Trophoblast cell (in vitro differentiated cells and primary cell): ENCODE results near the gene SLC66A2.

Experiments
- DNase-seq, 2 donors: peaks; one replicate each; pipeline ENCODE4 v3.0.0-alpha.2; 2016
- H2AFZ ChIP-seq: 2 replicates; pipeline ENCODE4 v1.6.1; 2013; ENCODE audit warnings: low read length, moderate library complexity, mild to moderate bottlenecking; ENCODE audit not compliant: insufficient read depth, poor library complexity
- H2AK5ac ChIP-seq: 2 replicates; pipeline ENCODE4 v1.6.1; 2013; ENCODE audit warnings: mild to moderate bottlenecking, low read length
- H2BK120ac ChIP-seq: 2 replicates; pipeline ENCODE4 v1.6.1; 2013; ENCODE audit warnings: low read length, mild to moderate bottlenecking, moderate library complexity; ENCODE audit not compliant: insufficient read depth, poor library complexity
- H2BK12ac ChIP-seq: 2 replicates; pipeline ENCODE4 v1.6.1; 2013; ENCODE audit warnings: mild to moderate bottlenecking, low read length, moderate library complexity
- H2BK5ac ChIP-seq: 2 replicates; pipeline ENCODE4 v1.6.1; 2013; ENCODE audit warnings: low read length, low read depth, moderate library complexity, mild to moderate bottlenecking; ENCODE audit not compliant: poor library complexity
- H3K14ac ChIP-seq: 2 replicates; pipeline ENCODE4 v1.6.1; 2013; ENCODE audit warnings: mild to moderate bottlenecking, low read length
- H3K18ac ChIP-seq: 2 replicates; pipeline ENCODE4 v1.6.1; 2013; ENCODE audit warnings: mild to moderate bottlenecking, low read length
- H3K23ac ChIP-seq: 2 replicates; pipeline ENCODE4 v1.6.1; 2013; ENCODE audit warnings: low read length
- H3K27ac ChIP-seq: 2 replicates; pipeline ENCODE4 v1.5.1; 2013; ENCODE audit warnings: low read depth, mild to moderate bottlenecking, inconsistent platforms, low read length, moderate library complexity
- H3K27me3 ChIP-seq: 2 replicates; pipeline ENCODE4 v1.6.1; 2013; ENCODE audit warnings: inconsistent platforms, mild to moderate bottlenecking, low read length, moderate library complexity; ENCODE audit not compliant: insufficient read depth
- H3K36me3 ChIP-seq, 2 experiments: 1 replicate in 1 of 2; 2 replicates in 1 of 2; pipeline ENCODE4 v1.6.1; 2013; ENCODE audit warnings: low read length in 2 of 2, mild to moderate bottlenecking in 2 of 2, moderate library complexity in 1 of 2; ENCODE audit not compliant: insufficient read depth in 2 of 2, control insufficient read depth in 1 of 2
- H3K4ac ChIP-seq: 2 replicates; pipeline ENCODE4 v1.6.1; 2013; ENCODE audit warnings: low read depth, mild to moderate bottlenecking, low read length, moderate library complexity
- H3K4me1 ChIP-seq, 2 experiments: 1 replicate in 1 of 2; 2 replicates in 1 of 2; pipeline ENCODE4 v1.6.1; 2013; ENCODE audit warnings: low read length in 2 of 2, mild to moderate bottlenecking in 2 of 2, moderate library complexity in 1 of 2; ENCODE audit not compliant: insufficient read depth in 2 of 2, control insufficient read depth in 1 of 2
- H3K4me2 ChIP-seq: 2 replicates; pipeline ENCODE4 v1.6.1; 2013; ENCODE audit warnings: inconsistent platforms, mild to moderate bottlenecking, low read length, moderate library complexity
- H3K4me3 ChIP-seq: 2 replicates; pipeline ENCODE4 v1.5.1; 2013; ENCODE audit warnings: mild to moderate bottlenecking, low read depth, low read length, inconsistent platforms
- H3K79me1 ChIP-seq: one replicate; pipeline ENCODE4 v1.6.1; 2013; ENCODE audit warnings: low read length
- H3K79me2 ChIP-seq: 2 replicates; pipeline ENCODE4 v1.6.1; 2013; ENCODE audit warnings: low read length, mild to moderate bottlenecking; ENCODE audit not compliant: control insufficient read depth, insufficient read depth, poor library complexity
- H3K9ac ChIP-seq: 2 replicates; pipeline ENCODE4 v1.6.1; 2013; ENCODE audit warnings: mild to moderate bottlenecking, low read length
- H3K9me3 ChIP-seq: 2 replicates; pipeline ENCODE4 v1.6.1; 2013; ENCODE audit warnings: low read depth, mild to moderate bottlenecking, control low read depth, inconsistent platforms, low read length; ENCODE audit not compliant: insufficient read depth
- H4K12ac ChIP-seq: 2 replicates; pipeline ENCODE4 v1.6.1; 2013; ENCODE audit warnings: low read depth, mild to moderate bottlenecking, low read length, moderate library complexity
- H4K8ac ChIP-seq: 2 replicates; pipeline ENCODE4 v1.6.1; 2013; ENCODE audit warnings: low read depth, mild to moderate bottlenecking, low read length, moderate library complexity
- H4K91ac ChIP-seq: one replicate; pipeline ENCODE4 v1.6.1; 2013; ENCODE audit warnings: low read depth, mild to moderate bottlenecking, low read length, moderate library complexity
- WGBS: extraction: QIAGEN DNeasy Blood & Tissue Kit; methylation state at CpG from one replicate; pipeline ENCODE4 v1.1.7; 2013; ENCODE audit warnings: missing lambda C conversion rate; ENCODE audit not compliant: insufficient read length, insufficient coverage; ENCODE audit errors: extremely low coverage; 5-methylcytosine and 5-hydroxymethylcytosine counted together

The SLC66A2 gene

DNA sequence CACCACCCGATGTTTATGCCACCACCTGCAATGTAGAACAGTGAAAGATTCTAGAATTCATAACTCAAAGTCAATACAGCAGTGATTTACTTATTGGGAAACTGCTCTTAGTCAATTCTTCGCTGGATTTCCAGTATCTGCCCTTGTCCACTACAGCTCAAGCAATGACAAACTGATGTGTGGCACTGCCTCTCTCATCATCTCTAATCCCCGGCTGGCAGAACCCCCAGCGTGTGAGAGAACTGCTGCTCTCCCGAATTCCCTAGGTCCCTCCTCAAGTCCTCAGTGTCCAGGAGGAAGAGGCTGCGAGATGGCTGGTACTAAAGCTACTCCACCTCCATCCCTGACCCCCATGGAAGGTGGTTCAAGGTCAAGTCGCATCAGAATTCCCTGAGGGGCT lies 35.3 kb upstream of the SLC66A2 start:
- Histone ChIP-seq H4K8ac (no peak overlapping the region), H3K27ac (no peak overlapping the region), H3K79me1 (peaks cover 12% of the 10 kb centered on the region), H3K79me2 (peaks cover 26% of the 10 kb centered on the region), H3K36me3 (peaks cover 13 to 21% of the 10 kb centered on the region in 2 experiments), H3K18ac (no peak overlapping the region), H2BK120ac (no peak overlapping the region), H3K14ac (no peak overlapping the region), H2AK5ac (no peak overlapping the region), H4K91ac (no peak overlapping the region), H3K4me3 (no peak overlapping the region), H3K9me3 (peaks cover 1% of the 10 kb centered on the region), H3K4me1 (peaks cover 3 to 5% of the 10 kb centered on the region in 2 experiments), H2BK12ac (no peak overlapping the region), H3K27me3 (no peaks in the 10 kb centered on the region), H3K4ac (peak overlapping the region; percentile 81), H2BK5ac (no peak overlapping the region), H3K4me2 (peak overlapping the region; percentile 18), H4K12ac (no peak overlapping the region), H3K9ac (peak overlapping the region; percentile 12), H2AFZ (no peak overlapping the region), H3K23ac (no peak overlapping the region)
- no peak for DNase-seq
- WGBS = no CpG with 5 or more reads among the region's 7 CpGs

DNA sequence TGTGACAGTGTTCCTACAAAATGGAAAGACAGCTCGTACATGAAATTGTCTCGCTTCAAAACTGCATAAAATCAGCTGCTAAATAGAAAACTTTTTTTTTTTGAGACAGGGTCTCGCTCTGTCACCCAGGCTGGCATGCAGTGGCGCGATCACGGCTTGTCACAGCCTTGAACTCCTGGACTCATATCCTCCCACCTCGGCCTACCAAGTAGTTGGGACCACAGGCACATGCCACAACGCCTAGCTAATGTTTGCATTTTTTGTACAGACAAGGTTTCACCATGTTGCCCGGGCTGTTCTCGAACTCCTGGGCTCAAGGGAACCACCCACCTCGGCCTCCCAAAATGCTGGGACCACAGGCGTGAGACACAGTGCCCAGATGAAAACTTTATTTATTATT lies 33.7 kb upstream of the SLC66A2 start:
- Histone ChIP-seq H3K4me2 (no peak overlapping the region), H2BK5ac (no peak overlapping the region), H4K8ac (no peak overlapping the region), H3K79me1 (peaks cover 12% of the 10 kb centered on the region), H3K4me3 (no peak overlapping the region), H2BK120ac (no peak overlapping the region), H3K9me3 (peaks cover 1% of the 10 kb centered on the region), H3K23ac (no peak overlapping the region), H4K12ac (no peak overlapping the region), H3K18ac (no peak overlapping the region), H3K9ac (no peak overlapping the region), H3K27me3 (no peaks in the 10 kb centered on the region), H4K91ac (no peak overlapping the region), H2AFZ (no peak overlapping the region), H3K4ac (peak overlapping the region; percentile 58), H2AK5ac (no peak overlapping the region), H2BK12ac (no peak overlapping the region), H3K36me3 (peaks cover 13 to 23% of the 10 kb centered on the region in 2 experiments), H3K27ac (no peak overlapping the region), H3K14ac (no peak overlapping the region), H3K79me2 (peaks cover 28% of the 10 kb centered on the region), H3K4me1 (peaks cover 3 to 5% of the 10 kb centered on the region in 2 experiments)
- DNase-seq = no peak
- WGBS = no CpG with 5 or more reads among the region's 12 CpGs

DNA sequence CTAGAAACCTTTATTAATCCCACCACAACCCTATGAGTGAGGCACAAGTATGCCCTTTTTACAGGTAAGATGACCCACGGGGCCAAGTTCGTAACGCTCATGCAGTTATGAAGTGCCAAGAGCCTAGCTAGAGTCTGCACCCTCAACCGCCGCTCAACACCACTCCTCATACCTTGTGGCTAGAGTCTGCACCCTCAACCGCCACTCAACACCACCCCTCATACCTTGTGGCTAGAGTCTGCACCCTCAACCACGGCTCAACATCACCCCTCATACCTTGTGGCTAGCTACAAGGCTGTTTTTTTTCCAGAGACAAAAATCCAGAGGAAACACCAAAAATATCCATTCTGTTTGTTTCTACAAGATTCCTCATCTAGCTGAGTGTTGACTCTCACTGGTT lies 32.3 kb upstream of the SLC66A2 start:
- H3K18ac ChIP-seq = no peak overlapping the region
- peaks cover 0 to 3% of the 10 kb centered on the region in 2 experiments for H3K4me1 ChIP-seq
- DNase-seq = no peak
- H4K8ac ChIP-seq = no peak overlapping the region
- no peak overlapping the region for H2AK5ac ChIP-seq
- peaks cover 8% of the 10 kb centered on the region for H3K79me1 ChIP-seq
- H3K27me3 ChIP-seq = no peaks in the 10 kb centered on the region
- H2BK12ac ChIP-seq = no peak overlapping the region
- no CpG with 5 or more reads among the region's 7 CpGs for WGBS
- peaks cover 1% of the 10 kb centered on the region for H3K9me3 ChIP-seq
- H2BK120ac ChIP-seq = no peak overlapping the region
- H3K14ac ChIP-seq = no peak overlapping the region
- H2BK5ac ChIP-seq = no peak overlapping the region
- no peak overlapping the region for H3K27ac ChIP-seq
- no peak overlapping the region for H3K4me3 ChIP-seq
- no peak overlapping the region for H4K12ac ChIP-seq
- no peak overlapping the region for H3K4me2 ChIP-seq
- H3K23ac ChIP-seq = no peak overlapping the region
- H3K9ac ChIP-seq = no peak overlapping the region
- H3K36me3 ChIP-seq = peaks cover 13 to 27% of the 10 kb centered on the region in 2 experiments
- no peak overlapping the region for H4K91ac ChIP-seq
- peak overlapping the region; percentile 30 for H3K4ac ChIP-seq
- H2AFZ ChIP-seq = no peak overlapping the region
- peaks cover 28% of the 10 kb centered on the region for H3K79me2 ChIP-seq

DNA sequence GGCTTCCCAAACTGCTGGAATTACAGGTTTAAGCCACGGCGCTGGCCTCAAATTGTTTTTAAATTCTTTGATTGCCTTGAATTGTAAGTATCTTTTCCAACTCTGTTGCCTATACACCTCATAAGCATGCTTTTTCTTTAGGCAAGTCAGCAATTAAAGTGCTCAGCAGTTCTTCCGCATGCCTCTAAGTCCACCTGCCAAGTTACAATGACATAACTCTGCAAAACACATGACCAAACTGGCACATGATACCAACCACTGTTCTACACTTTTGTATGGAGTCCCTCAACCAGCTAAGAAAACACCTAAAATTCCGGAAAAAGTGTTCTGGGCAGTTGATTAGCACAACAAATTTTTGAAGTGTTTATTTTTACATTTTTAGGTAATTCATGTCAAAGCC lies 31.8 kb upstream of the SLC66A2 start:
- H4K91ac ChIP-seq = no peak overlapping the region
- H3K36me3 ChIP-seq = peaks cover 13 to 27% of the 10 kb centered on the region in 2 experiments
- H3K27me3 ChIP-seq = no peaks in the 10 kb centered on the region
- H3K79me2 ChIP-seq = peaks cover 26% of the 10 kb centered on the region
- H2AK5ac ChIP-seq = no peak overlapping the region
- H3K23ac ChIP-seq = no peak overlapping the region
- H3K4me1 ChIP-seq = peaks cover 0 to 3% of the 10 kb centered on the region in 2 experiments
- H2AFZ ChIP-seq = no peak overlapping the region
- no peak overlapping the region for H2BK5ac ChIP-seq
- no peak overlapping the region for H2BK12ac ChIP-seq
- DNase-seq = no peak
- H3K9ac ChIP-seq = no peak overlapping the region
- H3K18ac ChIP-seq = no peak overlapping the region
- H3K27ac ChIP-seq = no peak overlapping the region
- peak overlapping the region; percentile 81 for H3K4ac ChIP-seq
- no peak overlapping the region for H4K12ac ChIP-seq
- H3K4me3 ChIP-seq = no peak overlapping the region
- H3K4me2 ChIP-seq = no peak overlapping the region
- H3K14ac ChIP-seq = no peak overlapping the region
- H3K9me3 ChIP-seq = peaks cover 1% of the 10 kb centered on the region
- no peak overlapping the region for H4K8ac ChIP-seq
- H2BK120ac ChIP-seq = no peak overlapping the region
- WGBS = no CpG with 5 or more reads among the region's 4 CpGs
- H3K79me1 ChIP-seq = peaks cover 3% of the 10 kb centered on the region
